Epidermal melanocyte (primary cell): ENCODE data around the gene INSC.

Experiments used
- DNase-seq: peaks from one replicate; pipeline ENCODE4 v3.0.0; 2011; ENCODE audit warnings: low spot score; ENCODE audit not compliant: insufficient read length

Gene INSC

DNA sequence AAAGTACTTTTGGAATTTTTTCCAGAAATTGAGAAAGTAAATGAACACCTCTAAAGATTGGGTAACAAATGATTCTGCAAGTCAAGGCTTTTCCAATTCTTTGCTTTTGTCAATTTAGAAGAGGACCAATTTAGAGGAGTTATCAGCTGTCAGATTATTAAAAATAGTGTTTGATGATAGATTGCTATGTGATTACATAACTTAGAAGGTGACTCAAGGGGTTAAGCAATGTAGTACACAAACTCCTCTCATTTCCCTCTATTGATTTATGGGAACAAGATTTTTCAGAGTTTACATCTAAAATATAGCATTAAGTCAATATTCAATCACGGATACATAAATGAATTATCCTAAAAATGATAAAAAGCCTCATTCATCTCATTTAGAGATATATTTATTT is 70.3 kb downstream of the INSC start:
- no peak for DNase-seq

GRCh38 chr11:15186146-15186545 is 71.4 kb downstream of the INSC start:
- DNase-seq: no peak

DNA sequence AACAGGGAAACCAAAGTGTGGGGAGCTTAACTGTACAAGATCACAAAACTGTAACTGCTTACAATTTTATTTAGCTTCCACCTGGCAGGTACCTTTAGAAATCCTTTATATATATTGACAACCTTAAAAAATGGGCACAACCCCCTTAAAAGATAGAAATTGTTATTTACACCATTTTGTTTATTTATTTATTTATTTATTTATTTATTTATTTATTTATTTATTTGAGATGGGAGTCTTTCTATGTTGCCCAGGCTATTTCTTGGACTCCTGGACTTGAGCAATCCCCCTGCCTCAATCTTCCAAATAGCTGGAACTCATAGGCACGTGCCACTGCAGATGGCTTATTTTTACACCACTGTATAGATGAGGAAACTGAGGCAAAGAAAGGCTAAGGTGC is 74.5 kb downstream of the INSC start:
- DNase-seq: no peak

- DNase-seq: no peak
These were observed 75.1 kb downstream of the INSC start for GRCh38 chr11:15189641-15190365.

GRCh38 chr11:15190611-15191010 is 75.9 kb downstream of the INSC start:
- DNase-seq: no peak

- no peak for DNase-seq
These were observed 77.4 kb downstream of the INSC start for GRCh38 chr11:15192005-15192556.

GRCh38 chr11:15194671-15195415 is 80.1 kb downstream of the INSC start:
- DNase-seq: no peak

DNA sequence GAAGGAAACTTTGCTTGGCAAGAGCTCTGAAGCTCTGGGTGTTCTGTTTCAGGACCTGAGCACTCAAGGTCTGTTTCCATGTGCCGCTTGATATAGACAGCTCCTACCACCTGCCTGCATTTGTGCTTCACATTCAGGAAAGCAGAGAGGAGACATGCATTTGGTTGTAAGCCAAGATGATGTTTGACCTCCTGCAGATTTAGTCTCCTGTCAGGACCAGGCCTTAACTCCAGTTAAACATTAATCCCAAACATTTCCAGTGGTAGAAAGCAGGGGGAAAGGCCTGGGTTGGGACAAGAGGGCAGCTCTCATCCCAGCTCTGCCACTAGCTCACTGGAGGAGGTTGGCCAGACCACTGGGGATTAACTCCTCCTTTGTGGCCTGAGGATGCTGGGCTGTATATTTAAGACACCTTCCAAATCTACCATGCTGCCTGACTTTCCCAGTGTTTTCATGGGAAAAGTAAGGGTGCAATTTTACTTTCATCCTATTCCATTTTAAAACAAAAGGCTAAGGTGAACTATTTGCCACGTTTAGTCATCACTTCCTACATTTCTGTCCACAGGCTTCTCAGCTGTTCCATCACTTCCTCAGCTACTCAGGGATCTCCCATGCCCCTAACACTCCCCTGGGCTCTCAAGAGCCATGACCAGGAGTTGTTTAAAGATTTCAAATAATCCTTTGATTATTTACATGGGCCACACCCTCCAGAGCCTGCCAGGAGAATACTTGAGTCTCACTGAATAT is 80.9 kb downstream of the INSC start:
- DNase-seq: no peak

GRCh38 chr11:15196704-15197103 is 82.0 kb downstream of the INSC start:
- DNase-seq: no peak

- DNase-seq: no peak
These were observed 83.0 kb downstream of the INSC start for GRCh38 chr11:15197696-15198095.

GRCh38 chr11:15198284-15198683 is 83.6 kb downstream of the INSC start:
- DNase-seq: no peak

- peak; percentile 76 for DNase-seq
These were observed 85.0 kb downstream of the INSC start for GRCh38 chr11:15199693-15200092.

GRCh38 chr11:15200696-15201095 is 86.0 kb downstream of the INSC start:
- DNase-seq: no peak

DNA sequence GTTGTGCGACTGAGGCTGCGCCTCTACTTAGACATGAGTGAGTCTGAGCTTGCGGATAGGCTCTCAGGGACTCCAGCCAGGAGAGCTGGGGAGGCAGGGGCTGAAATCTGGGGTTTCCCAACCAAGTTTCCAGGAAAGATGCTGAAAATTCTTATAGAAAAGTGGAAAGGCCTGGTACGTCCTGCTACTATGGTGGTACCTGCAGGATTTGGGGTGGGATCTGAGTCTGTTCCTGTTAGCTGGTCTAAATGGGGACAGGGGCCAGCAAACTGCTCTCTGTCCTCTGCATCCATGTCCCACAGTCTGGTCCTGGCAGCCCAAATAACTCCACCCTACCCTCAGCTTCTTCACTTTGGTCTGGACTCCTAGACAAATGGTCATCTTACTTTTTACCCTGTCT is 86.9 kb downstream of the INSC start:
- no peak for DNase-seq

GRCh38 chr11:15202626-15203025 is 87.9 kb downstream of the INSC start:
- no peak for DNase-seq

DNA sequence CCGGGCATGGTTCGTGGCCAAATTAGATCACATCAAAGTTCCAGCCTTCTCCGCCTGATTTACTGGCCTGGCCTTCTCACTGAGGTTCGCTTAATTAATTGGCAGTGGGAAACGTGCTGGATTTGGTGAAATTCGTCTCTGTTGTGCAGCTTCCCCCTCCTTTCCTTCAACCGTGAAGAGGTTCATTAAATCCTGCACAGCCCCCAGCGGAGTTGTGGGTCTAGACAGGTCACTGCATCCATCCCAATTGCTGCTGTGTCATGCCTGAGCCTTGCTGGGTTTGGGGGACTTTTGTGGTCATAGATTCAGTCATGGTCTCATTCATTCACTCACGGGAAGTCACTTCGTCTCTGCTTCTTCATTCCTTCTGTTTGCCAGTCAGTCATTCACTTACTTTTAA is 90.0 kb downstream of the INSC start:
- DNase-seq: no peak

GRCh38 chr11:15206791-15207190 is 92.1 kb downstream of the INSC start:
- DNase-seq: no peak

DNA sequence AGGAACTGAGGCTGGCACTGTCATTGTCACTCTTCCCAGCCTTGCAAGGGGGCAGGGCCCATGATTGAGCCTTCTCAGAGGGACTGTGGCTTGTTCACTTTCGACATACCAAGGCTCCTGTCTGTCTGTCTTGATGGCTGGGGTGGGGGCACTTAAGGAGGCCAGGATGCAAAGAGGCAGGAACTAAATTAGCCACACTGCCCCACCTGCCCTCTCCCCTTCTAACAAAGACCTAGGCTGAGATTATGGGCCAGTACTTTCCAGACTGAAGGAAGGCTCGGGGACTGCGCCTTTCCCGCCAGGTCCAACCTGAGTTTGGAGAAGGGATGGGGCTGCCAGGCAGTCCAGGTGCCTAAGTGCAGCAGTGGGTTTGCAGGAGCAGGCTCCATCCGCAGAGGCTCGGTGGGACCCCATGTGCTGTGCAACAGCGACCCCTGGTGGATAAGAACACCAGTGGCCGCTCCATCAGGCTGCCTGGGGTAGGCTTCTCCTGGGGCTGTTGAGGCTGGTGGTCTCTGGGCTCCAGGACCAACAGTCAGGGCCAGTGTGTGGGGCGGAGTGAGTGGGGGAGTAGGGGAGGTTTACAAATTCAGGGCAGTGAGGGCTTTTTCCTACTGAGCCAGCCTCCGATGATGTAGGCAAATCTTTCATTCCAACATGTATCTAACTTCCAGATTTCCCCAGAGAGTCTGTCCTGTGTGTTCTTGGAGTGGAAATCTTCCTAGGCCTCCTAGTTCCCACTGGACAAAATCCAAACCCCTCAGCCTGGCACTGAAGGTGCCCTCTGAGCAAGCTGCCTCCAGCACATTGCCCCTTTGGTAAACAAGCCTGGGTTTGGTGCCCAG is 93.9 kb downstream of the INSC start:
- peak; percentile 81 for DNase-seq

GRCh38 chr11:15212876-15213275 is 98.2 kb downstream of the INSC start:
- no peak for DNase-seq

GRCh38 chr11:15213471-15214231 is 98.9 kb downstream of the INSC start:
- DNase-seq: no peak
